HL-60 (cell line): ENCODE measurements around the gene ADCY1.

Experiments
- DNase-seq, 2 experiments: peaks; one replicate each; pipeline ENCODE4 v3.0.0-alpha.2; 2010 to 2020; ENCODE audit warnings: low read depth in 1 of 2, low spot score in 1 of 2
- H3K27ac ChIP-seq: fragments of 250-450 bp; sonication (Bioruptor Pico); replicated peaks from 2 replicates; pipeline ENCODE4 v1.5.1; 2020; ENCODE audit warnings: mild to moderate bottlenecking, moderate library complexity
- H3K27me3 ChIP-seq: fragments of 250-450 bp; sonication (Bioruptor Pico); 2 replicates; pipeline ENCODE4 v1.5.1; 2021; ENCODE audit warnings: mild to moderate bottlenecking, moderate library complexity; ENCODE audit not compliant: insufficient read depth, poor library complexity, severe bottlenecking
- H3K4me3 ChIP-seq: replicated peaks from 2 replicates; pipeline ENCODE4 v1.5.1; 2011; ENCODE audit warnings: mild to moderate bottlenecking, control low read depth, low read length; ENCODE audit not compliant: insufficient read depth
- CTCF ChIP-seq: IDR thresholded peaks from one replicate; pipeline ENCODE4 v1.5.1; 2011; ENCODE audit warnings: low read length, control low read depth, inconsistent platforms; ENCODE audit not compliant: insufficient read depth
- GABPA ChIP-seq: IDR thresholded peaks from 2 replicates; pipeline ENCODE4 v1.6.1; 2012; ENCODE audit warnings: low read depth
- POLR2AphosphoS5 ChIP-seq: IDR thresholded peaks from 2 replicates; pipeline ENCODE4 v1.6.1; 2012; ENCODE audit warnings: low read depth
- REST ChIP-seq: IDR thresholded peaks from 2 replicates; pipeline ENCODE4 v1.6.1; 2012; ENCODE audit warnings: low read depth; ENCODE audit not compliant: insufficient replicate concordance
- SPI1 ChIP-seq: IDR thresholded peaks from 2 replicates; pipeline ENCODE4 v1.6.1; 2012; ENCODE audit warnings: low read depth, mild to moderate bottlenecking, borderline replicate concordance

ADCY1 gene

GRCh38 chr7:45601094-45601493 is 26.9 kb downstream of the ADCY1 start:
- no peak for DNase-seq
- H3K27ac ChIP-seq: no peak overlapping the region
- peaks cover 2% of the 10 kb centered on the region for H3K27me3 ChIP-seq
- H3K4me3 ChIP-seq: no peak overlapping the region
- no peak for TF ChIP-seq SPI1
- no peak for TF ChIP-seq REST
- no peak for TF ChIP-seq GABPA

- DNase-seq: no peak
- no peak overlapping the region for H3K27ac ChIP-seq
- H3K27me3 ChIP-seq: peaks cover 2% of the 10 kb centered on the region
- TF ChIP-seq GABPA (no peak), REST (no peak), POLR2AphosphoS5 (no peak), SPI1 (no peak), CTCF (no peak)
- H3K4me3 ChIP-seq: no peak overlapping the region
Measured at GRCh38 chr7:45601816-45602540, 27.8 kb downstream of the ADCY1 start.

- H3K27ac ChIP-seq: no peak overlapping the region
- no peak for DNase-seq
- H3K4me3 ChIP-seq: no peak overlapping the region
- no peak for TF ChIP-seq SPI1
- no peak for TF ChIP-seq POLR2AphosphoS5
- TF ChIP-seq GABPA: no peak
- no peak for TF ChIP-seq REST
- TF ChIP-seq CTCF: no peak
- H3K27me3 ChIP-seq: peaks cover 2% of the 10 kb centered on the region
Measured at GRCh38 chr7:45606050-45606449, 31.9 kb downstream of the ADCY1 start.
